ENCODE results near the gene PCARE. TPM values are rescaled to one million over a fixed set of nuclear protein-coding genes. Genes with fewer than 3 reads are reported as not detected.

The PCARE gene
- total RNA-seq, 1 experiment from 2014 or later: not detected

GRCh38 chr2:29062371-29062770 lies 12.0 kb downstream of the PCARE start:
- TF ChIP-seq REST (IDR thresholded peaks at IDR 0.05; ENCODE audit: insufficient read depth in 1 of 2, low read depth in 2 of 2, low read length in 1 of 2): no peak
- TF ChIP-seq TCF7L2 (IDR thresholded peaks at IDR 0.05; ENCODE audit: low read depth, low read length): no peak
- no peak for TF ChIP-seq SIN3A (IDR thresholded peaks at IDR 0.05; ENCODE audit: borderline replicate concordance, insufficient read depth, low read depth, low read length)
- no peak for TF ChIP-seq POLR2AphosphoS5 (IDR thresholded peaks at IDR 0.05; ENCODE audit: low read depth, low read length)
- no peak for TF ChIP-seq CTCF (IDR thresholded peaks at IDR 0.05)

DNA sequence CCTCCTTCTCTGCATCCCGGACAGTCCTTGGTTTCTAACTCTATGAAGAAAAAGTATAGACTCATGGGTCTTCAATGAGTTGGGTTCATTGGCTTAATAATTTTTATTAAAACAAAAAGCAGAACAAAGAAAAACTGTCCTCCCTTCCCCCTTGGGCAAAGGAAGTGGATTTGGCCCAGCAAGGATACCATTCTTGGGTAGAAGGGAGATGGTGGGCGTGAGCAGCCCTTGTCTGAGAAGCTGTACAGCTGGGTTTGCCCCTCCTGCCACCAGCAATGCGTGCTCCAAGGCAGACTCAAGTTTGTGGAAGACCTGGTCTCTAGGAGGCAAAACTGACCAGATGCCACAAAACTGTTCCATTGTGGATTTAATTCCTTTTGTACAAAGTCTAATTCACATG lies 12.7 kb downstream of the PCARE start:
- intact Hi-C loops (cut with micrococcal nuclease; ENCODE audit: unreplicated experiment) (no loop called here), in situ Hi-C loops (cut with HindIII; ENCODE audit: low pct_unique_long_range_greater_than_20kb, low sequenced_read_pairs) (no loop called here)
- ATAC-seq (no peak), DNase-seq (ENCODE audit: low read depth, low spot score) (no peak)
- Histone ChIP-seq H3K9me3 (ENCODE audit: control insufficient read depth, insufficient read depth, low read depth, low read length) (no peaks in the 10 kb centered on the region), H3K4me3 (ENCODE audit: low read depth in 2 of 2, low read length in 2 of 2) (no peak overlapping the region), H3K27ac (ENCODE audit: low read length) (no peak overlapping the region), H3K36me3 (ENCODE audit: control insufficient read depth, insufficient read depth, low read length) (no peaks in the 10 kb centered on the region), H3K4me1 (ENCODE audit: control insufficient read depth, insufficient read depth, low read length) (no peaks in the 10 kb centered on the region; the same call in 1 of the 2 replicates), H3K27me3 (ENCODE audit: control insufficient read depth, insufficient read depth, low read length) (no peaks in the 10 kb centered on the region)
- ChIA-PET POLR2A (no interaction called here), CTCF (no interaction called here)
- BruUV-seq (replicated peaks): no TSS peak
- TF ChIP-seq TCF7L2 (IDR thresholded peaks at IDR 0.05; ENCODE audit: low read depth, low read length) (no peak), CTCF (IDR thresholded peaks at IDR 0.05) (no peak), POLR2AphosphoS5 (IDR thresholded peaks at IDR 0.05; ENCODE audit: low read depth, low read length) (no peak), REST (IDR thresholded peaks at IDR 0.05; ENCODE audit: insufficient read depth in 1 of 2, low read depth in 2 of 2, low read length in 1 of 2) (no peak)

More at GRCh38 chr2:29062371-29062770, 12.0 kb downstream of the PCARE start:
- BruUV-seq (replicated peaks): no TSS peak
- Histone ChIP-seq H3K27ac (ENCODE audit: low read length) (no peak overlapping the region; the same call in 1 of the 2 replicates), H3K4me3 (ENCODE audit: low read depth in 2 of 2, low read length in 2 of 2) (no peak overlapping the region), H3K27me3 (ENCODE audit: control insufficient read depth, insufficient read depth, low read length) (no peaks in the 10 kb centered on the region), H3K9me3 (ENCODE audit: control insufficient read depth, insufficient read depth, low read depth, low read length) (no peaks in the 10 kb centered on the region), H3K4me1 (ENCODE audit: control insufficient read depth, insufficient read depth, low read length) (no peaks in the 10 kb centered on the region; the same call in 1 of the 2 replicates), H3K36me3 (ENCODE audit: control insufficient read depth, insufficient read depth, low read length) (no peaks in the 10 kb centered on the region)
- ChIA-PET CTCF (no interaction called here), POLR2A (no interaction called here)
- ATAC-seq (no peak), DNase-seq (ENCODE audit: low read depth, low spot score) (no peak)
- in situ Hi-C loops (cut with HindIII; ENCODE audit: low pct_unique_long_range_greater_than_20kb, low sequenced_read_pairs) (no loop called here), intact Hi-C loops (cut with micrococcal nuclease; ENCODE audit: unreplicated experiment) (no loop called here)
